ENCODE results near the gene SLC25A48.
"Not testable (repeated sequence)": the region's sequence is repeated elsewhere in the genome, so short reads cannot be mapped to it uniquely, and the experiment has no call there.

SLC25A48 gene

GRCh38 chr5:135851915-135852845 is 17.7 kb downstream of the SLC25A48 start:
- DNase-seq, result no peak

GRCh38 chr5:135857630-135858311 is 23.3 kb downstream of the SLC25A48 start:
- no peak for DNase-seq

- not testable (repeated sequence) for DNase-seq
These were observed 24.7 kb downstream of the SLC25A48 start for GRCh38 chr5:135859186-135859585.

GRCh38 chr5:135859641-135860040 is 25.2 kb downstream of the SLC25A48 start:
- DNase-seq, result no peak

- DNase-seq, result no peak
These were observed 27.2 kb downstream of the SLC25A48 start for GRCh38 chr5:135861641-135862040.

- DNase-seq, result no peak
These were observed 27.6 kb downstream of the SLC25A48 start for GRCh38 chr5:135862086-135862485.

- DNase-seq, result no peak
These were observed 28.3 kb downstream of the SLC25A48 start for GRCh38 chr5:135862744-135863143.

- DNase-seq, result no peak
These were observed 30.3 kb downstream of the SLC25A48 start for GRCh38 chr5:135864503-135865435.

GRCh38 chr5:135866016-135866415 is 31.6 kb downstream of the SLC25A48 start:
- no peak for DNase-seq

GRCh38 chr5:135867599-135867998 is 33.1 kb downstream of the SLC25A48 start:
- DNase-seq, result no peak

- no peak for DNase-seq
These were observed 34.2 kb downstream of the SLC25A48 start for GRCh38 chr5:135868681-135869080.

- DNase-seq, result no peak
These were observed 34.8 kb downstream of the SLC25A48 start for GRCh38 chr5:135869276-135869675.

GRCh38 chr5:135869935-135870334 is 35.5 kb downstream of the SLC25A48 start:
- DNase-seq, result no peak

GRCh38 chr5:135871268-135871915 is 36.9 kb downstream of the SLC25A48 start:
- DNase-seq, result no peak

GRCh38 chr5:135873831-135874230 is 39.4 kb downstream of the SLC25A48 start:
- no peak for DNase-seq

- no peak for DNase-seq
These were observed 40.0 kb downstream of the SLC25A48 start for GRCh38 chr5:135874461-135874860.

GRCh38 chr5:135875567-135875966 is 41.1 kb downstream of the SLC25A48 start:
- no peak for DNase-seq

- no peak for DNase-seq
These were observed 41.7 kb downstream of the SLC25A48 start for GRCh38 chr5:135876146-135876545.

- DNase-seq, result no peak
These were observed 43.2 kb downstream of the SLC25A48 start for GRCh38 chr5:135877570-135878155.

GRCh38 chr5:135878156-135878620 is 43.7 kb downstream of the SLC25A48 start:
- DNase-seq, result peak in 5 of 51 donors; percentile 7 to 36 (median 15)

Measured in hypothalamus (tissue), 51 donors.